Epithelial cell of esophagus (primary cell): ENCODE measurements around the gene FAXDC2.

Experiments
- DNase-seq: peaks from one replicate; pipeline ENCODE4 v3.0.0; 2010; ENCODE audit warnings: low read depth
- H3K4me3 ChIP-seq: 2 replicates; pipeline ENCODE4 v1.5.1; 2011; ENCODE audit warnings: mild to moderate bottlenecking, low read length, control low read depth
- TF ChIP-seq, protein P1 (sequence below): IDR thresholded peaks from 2 replicates; pipeline ENCODE4 v1.5.1; 2011; ENCODE audit warnings: low read depth, mild to moderate bottlenecking, low read length, control low read depth, inconsistent platforms; ENCODE audit not compliant: insufficient read depth; ENCODE audit errors: missing control alignments

Gene FAXDC2

DNA sequence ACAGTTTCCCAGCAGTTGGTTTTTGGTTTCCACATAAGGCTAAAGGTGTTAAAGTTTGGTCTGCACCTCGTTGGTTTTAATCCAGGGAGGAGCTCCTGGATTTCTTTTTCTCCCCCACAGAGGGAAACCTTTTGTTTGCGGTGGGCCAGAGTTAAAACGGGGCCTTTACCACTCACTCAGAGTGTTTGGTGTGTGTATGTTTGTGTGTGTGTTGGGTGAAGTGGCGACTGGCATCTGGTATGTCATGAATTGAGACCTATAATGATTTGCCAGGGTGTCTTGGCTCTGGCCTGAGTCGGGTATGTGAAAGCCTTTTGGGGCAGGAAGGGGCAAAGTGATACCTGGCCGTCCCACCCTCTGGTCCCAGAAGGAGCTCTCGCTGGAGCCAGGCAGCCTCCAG, 30.9 kb downstream of the FAXDC2 start:
- TF ChIP-seq, protein P1, sequence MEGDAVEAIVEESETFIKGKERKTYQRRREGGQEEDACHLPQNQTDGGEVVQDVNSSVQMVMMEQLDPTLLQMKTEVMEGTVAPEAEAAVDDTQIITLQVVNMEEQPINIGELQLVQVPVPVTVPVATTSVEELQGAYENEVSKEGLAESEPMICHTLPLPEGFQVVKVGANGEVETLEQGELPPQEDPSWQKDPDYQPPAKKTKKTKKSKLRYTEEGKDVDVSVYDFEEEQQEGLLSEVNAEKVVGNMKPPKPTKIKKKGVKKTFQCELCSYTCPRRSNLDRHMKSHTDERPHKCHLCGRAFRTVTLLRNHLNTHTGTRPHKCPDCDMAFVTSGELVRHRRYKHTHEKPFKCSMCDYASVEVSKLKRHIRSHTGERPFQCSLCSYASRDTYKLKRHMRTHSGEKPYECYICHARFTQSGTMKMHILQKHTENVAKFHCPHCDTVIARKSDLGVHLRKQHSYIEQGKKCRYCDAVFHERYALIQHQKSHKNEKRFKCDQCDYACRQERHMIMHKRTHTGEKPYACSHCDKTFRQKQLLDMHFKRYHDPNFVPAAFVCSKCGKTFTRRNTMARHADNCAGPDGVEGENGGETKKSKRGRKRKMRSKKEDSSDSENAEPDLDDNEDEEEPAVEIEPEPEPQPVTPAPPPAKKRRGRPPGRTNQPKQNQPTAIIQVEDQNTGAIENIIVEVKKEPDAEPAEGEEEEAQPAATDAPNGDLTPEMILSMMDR, result no peak
- no peak overlapping the region for H3K4me3 ChIP-seq
- no peak for DNase-seq

DNA sequence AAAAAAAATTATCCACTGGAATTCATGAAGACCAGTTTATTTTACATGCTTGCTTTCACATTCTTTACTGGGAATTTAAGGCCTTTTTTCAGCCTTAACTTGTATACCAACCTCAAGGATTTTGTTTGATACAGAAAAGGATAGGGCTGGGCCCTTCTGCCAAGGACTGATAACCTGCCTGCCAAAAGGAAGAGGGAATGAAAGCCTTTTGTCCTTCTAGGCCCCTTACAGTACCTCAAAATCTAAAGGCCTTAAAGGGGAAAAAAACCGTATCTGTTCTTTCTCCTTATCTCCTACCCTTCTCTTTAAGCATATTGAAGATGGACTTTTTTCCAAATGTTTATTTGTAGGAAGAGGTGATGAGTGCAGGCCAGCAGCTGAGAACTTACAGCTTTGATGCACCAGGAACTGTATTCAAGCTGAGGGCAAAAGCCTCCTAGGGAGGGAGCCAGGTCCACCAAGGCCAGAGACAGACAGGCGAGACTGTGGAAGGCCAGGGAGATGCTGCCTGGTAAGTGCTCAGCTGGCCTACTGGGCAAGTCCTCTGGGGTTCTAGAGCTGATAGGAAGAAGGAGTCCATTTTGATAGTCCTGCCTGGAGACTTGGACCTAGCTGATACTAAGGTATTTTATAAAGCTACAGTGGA, 31.8 kb downstream of the FAXDC2 start:
- no peak overlapping the region for H3K4me3 ChIP-seq
- TF ChIP-seq, protein P1, result no peak
- DNase-seq, result no peak

- TF ChIP-seq, protein P1, result no peak
- no peak overlapping the region for H3K4me3 ChIP-seq
- no peak for DNase-seq
These were observed 32.6 kb downstream of the FAXDC2 start for GRCh38 chr5:154817815-154818214.

- DNase-seq, result no peak
- TF ChIP-seq, protein P1, result no peak
- H3K4me3 ChIP-seq, result no peak overlapping the region
These were observed 33.4 kb downstream of the FAXDC2 start for GRCh38 chr5:154816891-154817492.

DNA sequence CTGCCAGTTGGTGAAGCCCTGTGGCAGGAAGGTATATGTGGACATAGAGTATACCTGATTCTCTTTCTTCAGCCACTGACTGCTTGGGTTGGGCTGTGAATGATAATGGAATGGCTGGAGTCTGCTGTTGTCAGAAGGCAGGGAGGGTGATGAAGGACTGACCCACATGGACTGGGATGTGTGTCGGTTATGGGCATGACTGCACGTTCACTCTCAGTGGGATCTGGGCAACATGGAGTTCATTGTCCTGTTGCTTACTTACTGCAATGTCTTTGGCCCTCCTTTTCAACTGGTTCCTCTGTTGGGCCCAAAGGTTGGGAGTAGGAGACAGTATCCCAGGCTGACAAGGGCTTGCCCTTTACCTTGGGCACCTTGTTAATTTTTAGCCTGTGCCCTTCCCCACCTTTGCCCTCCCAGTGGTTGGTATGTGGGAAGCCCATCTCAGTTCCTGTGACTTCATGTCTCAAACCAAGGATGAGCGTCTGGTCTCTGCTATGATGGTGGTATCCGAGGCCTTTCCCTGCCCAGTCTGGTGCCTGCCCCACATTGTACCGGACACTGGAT, 34.6 kb downstream of the FAXDC2 start:
- no peak overlapping the region for H3K4me3 ChIP-seq
- DNase-seq, result no peak
- TF ChIP-seq, protein P1, result no peak

GRCh38 chr5:154815025-154815424, 35.4 kb downstream of the FAXDC2 start:
- TF ChIP-seq, protein P1, result no peak
- no peak overlapping the region for H3K4me3 ChIP-seq
- no peak for DNase-seq
